Activated B cell treated with CpG ODN at 0.5 μM for 24 hours (primary cell): ENCODE data around the gene PRAMEF4. TPM values are rescaled to one million over a fixed set of nuclear protein-coding genes. Genes with fewer than 3 reads are reported as not detected.
"Not testable (repeated sequence)": the region's sequence is repeated elsewhere in the genome, so short reads cannot be mapped to it uniquely, and the experiment has no call there.

ENCODE experiments used
- ATAC-seq: fragments of 200-7000 bp; cut with Tn5 transposase; one replicate; pipeline ENCODE4 v1.10.0; 2021; ENCODE audit warnings: low read depth, mild to moderate bottlenecking, moderate library complexity
- CTCF ChIA-PET: fragments of 350-600 bp; sonication (Branson Sonifier 250); formaldehyde crosslinking; loops from one replicate; lab custom pipeline; 2021; ENCODE audit warnings: antibody characterized with exemption; lab: Charles Lee
- POLR2A ChIA-PET: fragments of 350-600 bp; sonication (Branson Sonifier 250); formaldehyde crosslinking; loops from one replicate; lab custom pipeline; 2021; ENCODE audit warnings: antibody characterized with exemption; lab: Charles Lee
- DNase-seq: peaks from one replicate; pipeline ENCODE4 v3.0.0; 2022
- H3K27ac Mint-ChIP-seq: one replicate; pipeline ENCODE4 v1.8.0; 2020; ENCODE audit warnings: mixed read lengths
- H3K27me3 Mint-ChIP-seq: one replicate; pipeline ENCODE4 v1.8.0; 2021; ENCODE audit warnings: mixed read lengths
- H3K36me3 Mint-ChIP-seq: one replicate; pipeline ENCODE4 v1.8.0; 2021; ENCODE audit warnings: low read depth, mixed read lengths
- H3K4me1 Mint-ChIP-seq: one replicate; pipeline ENCODE4 v1.8.0; 2021; ENCODE audit warnings: mixed read lengths
- H3K4me3 Mint-ChIP-seq: one replicate; pipeline ENCODE4 v1.8.0; 2020; ENCODE audit warnings: mild to moderate bottlenecking, mixed read lengths
- H3K9me3 Mint-ChIP-seq: one replicate; pipeline ENCODE4 v1.8.0; 2020; ENCODE audit warnings: mixed read lengths
- CTCF ChIP-seq: fragments of 200-600 bp; IDR thresholded peaks from one replicate; pipeline ENCODE4 v1.8.0; 2022; ENCODE audit warnings: antibody characterized with exemption, mild to moderate bottlenecking
- intact Hi-C: fragments of 100-400 bp; cut with micrococcal nuclease; formaldehyde crosslinking; loops from one replicate; pipeline ENCODE4 v1.15.1; 2024
- total RNA-seq: library from RNA; stranded (reverse); gene quantifications from 2 replicates; pipeline ENCODE4 v1.2.3, GENCODE V29; 2022

The PRAMEF4 gene
- total RNA-seq, 1 donor from 2014 or later, result not detected

- no peak for TF ChIP-seq CTCF
- no peak for DNase-seq
- POLR2A ChIA-PET, result no interaction called here
- CTCF ChIA-PET, result no interaction called here
- Mint-ChIP-seq H3K4me3 (no peak overlapping the region), H3K4me1 (no peaks in the 10 kb centered on the region), H3K27ac (no peak overlapping the region), H3K36me3 (no peaks in the 10 kb centered on the region), H3K27me3 (no peaks in the 10 kb centered on the region), H3K9me3 (no peaks in the 10 kb centered on the region)
- no peak for ATAC-seq
- intact Hi-C loops, result no loop called here
These were observed 34.2 kb downstream of the PRAMEF4 start for GRCh38 chr1:12851779-12852178.

- H3K4me1 Mint-ChIP-seq, H3K27ac Mint-ChIP-seq, POLR2A ChIA-PET, intact Hi-C loops, ATAC-seq, H3K27me3 Mint-ChIP-seq, H3K9me3 Mint-ChIP-seq, DNase-seq, H3K36me3 Mint-ChIP-seq, H3K4me3 Mint-ChIP-seq, CTCF ChIA-PET: not testable (repeated sequence)
These were observed 37.4 kb downstream of the PRAMEF4 start, which contains the start of gene HNRNPCL1 for GRCh38 chr1:12848620-12849019. HNRNPCL1 (minus strand) TSS chr1:12848720; CDS start chr1:12848289, 431 bp downstream.

- H3K27me3 Mint-ChIP-seq, H3K36me3 Mint-ChIP-seq, CTCF ChIA-PET, intact Hi-C loops, H3K4me3 Mint-ChIP-seq, POLR2A ChIA-PET, H3K27ac Mint-ChIP-seq, DNase-seq, ATAC-seq, H3K9me3 Mint-ChIP-seq, H3K4me1 Mint-ChIP-seq: not testable (repeated sequence)
These were observed 52.8 kb downstream of the PRAMEF4 start for GRCh38 chr1:12833251-12833650.

GRCh38 chr1:12831310-12831709, 54.7 kb downstream of the PRAMEF4 start, which contains the start of gene PRAMEF11:
PRAMEF11 (minus strand) TSS chr1:12831410; CDS start chr1:12828789, 2,621 bp downstream.
- POLR2A ChIA-PET, intact Hi-C loops, ATAC-seq, H3K4me3 Mint-ChIP-seq, CTCF ChIA-PET, H3K27ac Mint-ChIP-seq, H3K36me3 Mint-ChIP-seq, H3K27me3 Mint-ChIP-seq, H3K9me3 Mint-ChIP-seq, H3K4me1 Mint-ChIP-seq, DNase-seq: not testable (repeated sequence)

Other genes with a start within 250 kb of the PRAMEF4 start
- gene AADACL4, start 242.1 kb downstream of the PRAMEF4 start, total RNA-seq, result not detected in 2 replicates
- not detected in 2 replicates for gene AADACL3, start 170.1 kb downstream of the PRAMEF4 start, total RNA-seq
- gene CFAP107, start 140.0 kb downstream of the PRAMEF4 start, total RNA-seq, result not detected in 2 replicates
- gene PRAMEF12, start 112.5 kb downstream of the PRAMEF4 start, total RNA-seq, result not detected in 2 replicates
- gene PRAMEF1, start 94.8 kb downstream of the PRAMEF4 start, total RNA-seq, result not detected in 2 replicates
- not detected in 2 replicates for gene PRAMEF11, start 54.8 kb downstream of the PRAMEF4 start, total RNA-seq
- gene HNRNPCL1, start 37.5 kb downstream of the PRAMEF4 start, total RNA-seq, result not detected in 2 replicates
- gene PRAMEF2, start 29.1 kb downstream of the PRAMEF4 start, total RNA-seq, result not detected in 2 replicates
- not detected in 2 replicates for gene PRAMEF10, start 12.1 kb upstream of the PRAMEF4 start, total RNA-seq
- not detected in 2 replicates for gene PRAMEF7, start 30.4 kb upstream of the PRAMEF4 start, total RNA-seq
- not detected in 2 replicates for gene PRAMEF6, start 61.4 kb upstream of the PRAMEF4 start, total RNA-seq
- gene PRAMEF27, start 170.4 kb upstream of the PRAMEF4 start, total RNA-seq, result not detected in 2 replicates
- gene HNRNPCL3, start 174.6 kb upstream of the PRAMEF4 start, total RNA-seq, result not detected in 2 replicates
- not detected in 2 replicates for gene PRAMEF25, start 184.6 kb upstream of the PRAMEF4 start, total RNA-seq
- not detected in 2 replicates for gene HNRNPCL2, start 230.7 kb upstream of the PRAMEF4 start, total RNA-seq